ENCODE measurements around the gene ROBO3.

- TF ChIP-seq CTCF (IDR thresholded peaks at IDR 0.05) (no peak), POLR2A (IDR thresholded peaks at IDR 0.05) (no peak), POLR2AphosphoS5 (IDR thresholded peaks at IDR 0.05) (no peak)
Measured at GRCh38 chr11:124872280-124872679, 7.0 kb downstream of the ROBO3 start.
